Ecto neural progenitor cell (in vitro differentiated cells): Measurements from ENCODE around the gene PRKCH.

Experiments
- DNase-seq: peaks from one replicate; pipeline ENCODE4 v3.0.0-alpha.2; 2018; ENCODE audit warnings: low spot score

PRKCH gene

GRCh38 chr14:61337893-61338292 lies 16.5 kb downstream of the PRKCH start:
- DNase-seq: no peak

- no peak for DNase-seq
These were observed 17.1 kb downstream of the PRKCH start for GRCh38 chr14:61338457-61338856.

GRCh38 chr14:61341275-61342206 lies 20.2 kb downstream of the PRKCH start:
- no peak for DNase-seq

GRCh38 chr14:61342486-61342885 lies 21.1 kb downstream of the PRKCH start:
- no peak for DNase-seq

- DNase-seq: no peak
These were observed 21.6 kb downstream of the PRKCH start for GRCh38 chr14:61342932-61343331.

GRCh38 chr14:61343471-61343870 lies 22.1 kb downstream of the PRKCH start:
- no peak for DNase-seq

GRCh38 chr14:61343991-61344405 lies 22.6 kb downstream of the PRKCH start:
- no peak for DNase-seq

DNA sequence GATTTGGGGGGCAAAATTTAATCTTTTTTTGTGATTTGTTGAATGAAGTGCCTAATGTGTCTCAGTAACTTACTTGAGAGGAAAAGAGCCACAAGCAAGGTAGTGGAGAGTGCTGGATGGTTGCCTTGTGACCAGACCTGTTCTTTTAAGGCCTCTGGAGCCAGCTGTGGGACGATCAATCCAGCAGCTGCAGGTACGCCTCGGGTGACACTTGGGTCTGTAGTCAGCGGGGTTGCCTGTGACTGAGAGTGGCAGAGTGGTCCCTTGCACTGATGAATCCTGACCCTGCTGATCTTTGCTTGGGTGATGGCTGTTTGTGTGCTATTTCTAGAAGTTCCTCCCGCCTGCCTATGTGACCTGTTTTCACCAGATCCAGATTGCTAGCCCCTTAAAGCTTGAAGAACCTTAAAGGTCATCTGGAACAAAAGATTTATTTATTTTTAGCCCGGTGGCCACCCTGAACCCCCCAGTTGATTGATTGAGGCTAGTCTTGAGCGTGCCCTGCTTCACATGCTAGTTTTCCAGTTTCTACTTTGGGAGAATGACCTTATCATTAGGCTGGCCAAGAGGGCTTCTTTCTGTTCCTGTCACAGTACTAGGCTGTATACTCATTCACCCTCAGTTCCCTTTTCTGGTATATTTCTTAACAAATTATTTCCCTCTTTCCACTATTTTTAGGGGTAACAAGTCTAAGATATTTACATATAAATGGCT lies 23.2 kb downstream of the PRKCH start:
- DNase-seq: no peak

GRCh38 chr14:61345151-61345482 lies 23.7 kb downstream of the PRKCH start:
- no peak for DNase-seq

DNA sequence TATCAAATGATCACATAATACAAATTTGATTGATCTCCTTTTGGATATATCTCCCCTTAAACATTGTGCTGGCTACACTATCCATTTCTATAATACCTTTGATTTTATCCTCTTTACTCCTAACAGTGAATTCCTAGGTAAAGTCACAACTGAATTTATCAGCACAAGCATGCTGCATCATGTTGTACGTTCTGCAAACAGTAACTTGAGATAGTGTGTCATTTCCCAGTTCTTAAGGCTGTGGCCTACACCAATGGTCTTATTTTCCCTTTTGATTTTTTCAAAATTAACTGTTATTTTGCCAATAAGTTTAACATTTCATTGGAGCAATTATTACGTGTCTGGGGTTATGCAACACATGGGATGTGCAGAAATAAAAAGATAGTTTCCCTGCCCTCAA lies 24.8 kb downstream of the PRKCH start:
- no peak for DNase-seq

GRCh38 chr14:61346793-61347192 lies 25.4 kb downstream of the PRKCH start:
- DNase-seq: no peak

- DNase-seq: no peak
These were observed 26.6 kb downstream of the PRKCH start for GRCh38 chr14:61347826-61348443.

DNA sequence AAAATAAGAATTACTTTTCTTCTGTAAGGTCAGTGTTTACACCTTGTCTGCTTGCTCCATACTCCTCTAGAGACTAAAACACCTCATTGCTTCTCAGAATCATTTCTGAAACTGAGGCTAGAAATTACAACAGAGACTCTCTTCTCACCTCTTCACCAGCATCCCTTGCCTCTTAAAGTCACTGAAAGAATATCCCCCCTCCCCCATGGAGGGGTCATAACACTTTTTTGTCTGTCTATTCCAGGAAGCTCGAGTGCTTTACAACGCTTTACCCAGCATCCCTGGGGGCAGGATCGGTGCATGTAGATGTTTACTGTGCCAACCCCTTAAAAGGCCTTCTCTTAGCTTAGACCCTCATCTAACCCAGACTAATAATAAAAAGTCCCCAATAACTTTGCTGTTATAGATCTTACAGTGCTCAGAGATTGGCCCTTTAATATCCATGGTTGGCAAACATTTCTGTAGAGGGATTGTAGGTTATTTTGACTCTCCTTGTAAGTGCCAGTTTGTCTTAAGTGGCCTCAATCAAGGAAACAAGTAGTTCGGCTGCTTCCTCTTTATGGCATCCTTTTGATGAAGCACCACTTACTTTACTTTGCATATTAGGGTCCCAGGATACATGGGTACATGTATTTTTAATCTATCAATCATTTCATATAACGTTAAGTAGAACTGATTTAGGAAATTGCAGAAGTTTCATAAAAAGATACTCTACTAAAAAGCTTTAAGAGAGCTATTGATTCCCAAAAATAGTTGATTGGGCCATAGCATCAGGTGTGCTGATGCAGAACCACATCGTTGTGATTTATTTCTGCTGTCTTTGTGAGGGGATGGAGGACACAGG lies 29.3 kb downstream of the PRKCH start:
- DNase-seq: no peak

DNA sequence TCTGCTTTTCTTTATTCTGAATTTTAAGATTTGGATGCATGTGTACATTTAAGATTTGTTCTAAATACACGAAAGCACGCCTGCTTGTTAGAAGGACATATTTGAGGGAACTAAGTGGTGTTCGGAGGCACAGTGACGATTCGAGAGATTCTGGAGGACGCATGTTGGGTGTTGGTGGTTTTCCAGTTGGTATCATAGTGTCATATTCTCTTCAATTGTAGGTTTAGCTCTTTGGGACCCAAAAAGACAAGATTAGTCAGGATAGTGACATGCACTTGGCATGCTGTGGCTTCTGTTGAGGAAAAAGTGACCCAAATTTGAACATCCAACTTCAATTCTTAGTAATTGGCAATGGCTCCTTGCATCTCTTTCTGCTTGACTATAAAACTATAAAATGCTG lies 30.1 kb downstream of the PRKCH start:
- DNase-seq: no peak

- DNase-seq: no peak
These were observed 34.5 kb downstream of the PRKCH start for GRCh38 chr14:61355892-61356325.

DNA sequence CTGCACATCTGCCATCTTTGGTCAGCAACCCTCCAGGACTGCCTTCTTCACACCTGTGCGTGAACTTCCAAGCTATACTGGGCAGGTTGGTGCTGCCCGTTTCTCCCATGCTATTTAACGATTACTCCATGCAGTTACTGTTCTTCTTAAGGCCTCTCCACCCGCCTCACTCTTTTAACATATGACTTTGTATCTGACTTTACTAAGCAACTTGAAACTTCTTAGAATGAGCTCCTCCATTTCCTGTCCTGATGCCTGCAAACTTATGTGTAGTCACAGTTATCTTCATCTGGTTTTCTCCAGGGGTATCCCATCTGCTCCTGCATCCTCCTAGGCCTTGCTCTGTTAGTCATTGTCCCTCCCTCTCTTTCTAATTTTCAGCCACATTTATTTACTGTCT lies 35.7 kb downstream of the PRKCH start:
- no peak for DNase-seq

- DNase-seq: no peak
These were observed 37.3 kb downstream of the PRKCH start for GRCh38 chr14:61358554-61359226.

- no peak for DNase-seq
These were observed 39.6 kb downstream of the PRKCH start for GRCh38 chr14:61360796-61361525.

- DNase-seq: no peak
These were observed 40.8 kb downstream of the PRKCH start for GRCh38 chr14:61362072-61362750.

DNA sequence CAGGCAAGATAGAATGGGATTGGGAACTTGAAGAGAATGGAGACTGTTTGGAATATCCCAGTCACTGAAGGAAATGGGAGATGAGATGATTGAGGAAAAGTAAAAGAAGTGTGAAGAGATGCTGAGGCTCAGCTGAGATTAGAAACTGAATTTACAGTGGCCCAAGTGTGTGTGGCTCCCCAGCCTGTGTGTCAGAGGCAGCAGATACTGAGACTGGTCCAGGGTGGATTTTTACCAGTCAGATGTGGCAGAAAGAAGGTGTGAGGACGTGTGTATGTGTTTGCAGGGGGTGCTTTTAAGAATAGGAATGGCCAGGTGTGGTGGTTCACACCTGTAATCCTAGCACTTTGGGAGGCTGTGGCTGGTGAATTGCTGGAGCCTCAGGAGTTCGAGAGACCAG lies 42.9 kb downstream of the PRKCH start:
- no peak for DNase-seq
